Endothelial cell of umbilical vein (primary cell): ENCODE results near the gene TMEM125. TPM values are rescaled to one million over a fixed set of nuclear protein-coding genes. Genes with fewer than 3 reads are reported as not detected.

Source experiments
- BruUV-seq: library from RNA; stranded (reverse); fragments of 400-500 nt; replicated peaks from 2 replicates; lab custom pipeline; 2021; lab: Mats Ljungman, UMichigan
- CTCF ChIA-PET: fragments of 300-600, 350-600 bp; sonication (Branson Sonifier 250); formaldehyde crosslinking; loops from one replicate; lab custom pipeline; 2021; ENCODE audit warnings: antibody characterized with exemption, inconsistent platforms; lab: Charles Lee
- POLR2A ChIA-PET: fragments of 300-600, 350-600 bp; sonication (Branson Sonifier 250); formaldehyde crosslinking; loops from one replicate; lab custom pipeline; 2021; ENCODE audit warnings: antibody characterized with exemption, inconsistent platforms; lab: Charles Lee
- DNase-seq: peaks from one replicate; pipeline ENCODE4 v3.0.0-alpha.2; 2011; ENCODE audit warnings: low read depth, low spot score
- FAIRE-seq: peaks from 2 replicates; lab custom pipeline; 2011; peaks lifted over from hg19 to GRCh38; lab: Jason Lieb, UNC
- H2AFZ ChIP-seq: 2 replicates; pipeline ENCODE4 v1.6.0; 2012; ENCODE audit warnings: low read depth, low read length, control low read depth, inconsistent platforms
- H3K27ac ChIP-seq: 2 replicates; pipeline ENCODE4 v1.5.1; 2011; ENCODE audit warnings: low read depth, mild to moderate bottlenecking, control low read depth, low read length, moderate library complexity; ENCODE audit not compliant: insufficient read depth
- H3K27me3 ChIP-seq, 2 experiments: 2 replicates each; pipeline versions ENCODE4 v1.6.0 to v1.6.1; 2011; ENCODE audit warnings: low read length in 2 of 2, mixed read lengths in 1 of 2; ENCODE audit not compliant: control insufficient read depth in 2 of 2, insufficient read depth in 2 of 2
- H3K36me3 ChIP-seq, 2 experiments: 2 replicates in 1 of 2; 3 replicates in 1 of 2; pipeline ENCODE4 v1.5.1; 2011; ENCODE audit warnings: low read length in 2 of 2, mild to moderate bottlenecking in 1 of 2, moderate library complexity in 1 of 2; ENCODE audit not compliant: control insufficient read depth in 2 of 2, insufficient read depth in 2 of 2; ENCODE audit errors: extremely low read depth in 1 of 2
- H3K4me1 ChIP-seq: 3 replicates; pipeline ENCODE4 v1.5.1; 2011; ENCODE audit warnings: mild to moderate bottlenecking, low read length; ENCODE audit not compliant: control insufficient read depth, insufficient read depth; ENCODE audit errors: extremely low read depth
- H3K4me2 ChIP-seq: 2 replicates; pipeline ENCODE4 v1.6.1; 2011; ENCODE audit warnings: low read length, control low read depth, mixed read lengths; ENCODE audit not compliant: insufficient read depth
- H3K4me3 ChIP-seq, 3 experiments: fragments of 200-600 bp in 1 of 3; sonication (generic), shearing (Covaris generic) in 1 of 3; replicated peaks in 1 of 3; 2 replicates each; pipeline ENCODE4 v1.5.1; 2011 to 2016; ENCODE audit warnings: control low read depth in 3 of 3, low read length in 3 of 3, mild to moderate bottlenecking in 2 of 3, inconsistent platforms in 1 of 3, low read depth in 1 of 3, moderate library complexity in 1 of 3; ENCODE audit not compliant: insufficient read depth in 1 of 3
- H3K79me2 ChIP-seq: 2 replicates; pipeline ENCODE4 v1.6.0; 2012; ENCODE audit warnings: low read length, inconsistent platforms; ENCODE audit not compliant: control insufficient read depth, insufficient read depth
- H3K9ac ChIP-seq: replicated peaks from 2 replicates; pipeline ENCODE3; 2011; ENCODE audit warnings: low read length, control low read depth; ENCODE audit not compliant: insufficient read depth; ENCODE audit errors: extremely low read depth
- H3K9me1 ChIP-seq: replicated peaks from 3 replicates; pipeline ENCODE4 v1.6.0; 2011; ENCODE audit warnings: mild to moderate bottlenecking, low read length; ENCODE audit not compliant: control insufficient read depth, insufficient read depth; ENCODE audit errors: extremely low read depth
- H3K9me3 ChIP-seq: replicated peaks from 2 replicates; pipeline ENCODE4 v1.5.1; 2012; ENCODE audit warnings: low read length, inconsistent platforms; ENCODE audit not compliant: control insufficient read depth, insufficient read depth
- H4K20me1 ChIP-seq: replicated peaks from 2 replicates; pipeline ENCODE3; 2011; ENCODE audit warnings: mild to moderate bottlenecking, low read length; ENCODE audit not compliant: control insufficient read depth, insufficient read depth; ENCODE audit errors: extremely low read depth
- EZH2 ChIP-seq: IDR thresholded peaks from 2 replicates; pipeline ENCODE4 v1.6.1; 2012; ENCODE audit warnings: borderline replicate concordance, low read depth, mild to moderate bottlenecking, moderate library complexity, low read length, inconsistent platforms; ENCODE audit not compliant: severe bottlenecking
- FOS ChIP-seq: IDR thresholded peaks from 2 replicates; pipeline ENCODE4 v1.6.1; 2011; ENCODE audit warnings: mild to moderate bottlenecking, low read length, moderate library complexity, borderline replicate concordance; ENCODE audit not compliant: insufficient read depth
- GATA2 ChIP-seq: IDR thresholded peaks from 2 replicates; pipeline ENCODE4 v1.7.0; 2011; ENCODE audit warnings: low read depth, mild to moderate bottlenecking, moderate library complexity, mixed read lengths, low read length; ENCODE audit not compliant: insufficient read length, insufficient read depth
- JUN ChIP-seq: IDR thresholded peaks from 2 replicates; pipeline ENCODE4 v1.6.1; 2011; ENCODE audit warnings: borderline replicate concordance, low read depth; ENCODE audit not compliant: insufficient read length, insufficient read depth
- MYC ChIP-seq: IDR thresholded peaks from one replicate; pipeline ENCODE4 v1.6.1; 2011; ENCODE audit warnings: mild to moderate bottlenecking, low read depth, low read length
- POLR2A ChIP-seq: IDR thresholded peaks from 2 replicates; pipeline ENCODE4 v1.6.1; 2012; ENCODE audit warnings: low read depth, mild to moderate bottlenecking, control low read depth, low read length
- POLR2AphosphoS5 ChIP-seq: IDR thresholded peaks from 2 replicates; pipeline ENCODE4 v1.6.1; 2012; ENCODE audit warnings: low read depth, mild to moderate bottlenecking, control low read depth, low read length, moderate library complexity; ENCODE audit not compliant: insufficient read depth
- dilution Hi-C: fragments of 300-500 bp; cut with MboI; formaldehyde crosslinking; loops from one replicate; pipeline ENCODE4 v1.15.0; 2019; ENCODE audit warnings: low sequenced_read_pairs; ENCODE audit not compliant: extremely low pct_ligation_motif_present
- intact Hi-C: fragments of 100-400 bp; cut with micrococcal nuclease; formaldehyde crosslinking; loops from one replicate; pipeline ENCODE4 v1.10.0; 2022
- polyA plus RNA-seq, 4 experiments: library from polyadenylated mRNA; depleted of rRNA in 3 of 4; stranded (reverse) in 3 of 4; unstranded in 1 of 4; fragments of >200 nt; gene quantifications; 2 replicates each; pipeline versions ENCODE4 v1.2.1 to v1.2.3, GENCODE V29; 2011 to 2012; ENCODE audit warnings: missing spikeins in 1 of 4
- total RNA-seq: library from RNA; stranded (reverse); gene quantifications from 2 replicates; pipeline ENCODE4 v1.2.3, GENCODE V29; 2021
- TF ChIP-seq, protein P1 (sequence below): IDR thresholded peaks from 2 replicates; pipeline ENCODE4 v1.6.1; 2011; ENCODE audit not compliant: insufficient read depth, insufficient read length
- TF ChIP-seq, protein P2 (sequence below), 2 donors: IDR thresholded peaks; 1 replicate in 1 of 2; 2 replicates in 1 of 2; pipeline ENCODE4 v1.5.1; 2011; ENCODE audit warnings: low read length in 2 of 2, mild to moderate bottlenecking in 2 of 2, moderate library complexity in 2 of 2, control low read depth in 1 of 2, inconsistent platforms in 1 of 2, low read depth in 1 of 2; ENCODE audit not compliant: insufficient read depth in 1 of 2; ENCODE audit errors: extremely low read depth in 1 of 2

The TMEM125 gene
- total and polyA plus RNA-seq, 2 donors (not counting 3 experiments of a cell fraction or from before 2014, with no cell fraction given): 0.17 TPM; not detected in 1

DNA sequence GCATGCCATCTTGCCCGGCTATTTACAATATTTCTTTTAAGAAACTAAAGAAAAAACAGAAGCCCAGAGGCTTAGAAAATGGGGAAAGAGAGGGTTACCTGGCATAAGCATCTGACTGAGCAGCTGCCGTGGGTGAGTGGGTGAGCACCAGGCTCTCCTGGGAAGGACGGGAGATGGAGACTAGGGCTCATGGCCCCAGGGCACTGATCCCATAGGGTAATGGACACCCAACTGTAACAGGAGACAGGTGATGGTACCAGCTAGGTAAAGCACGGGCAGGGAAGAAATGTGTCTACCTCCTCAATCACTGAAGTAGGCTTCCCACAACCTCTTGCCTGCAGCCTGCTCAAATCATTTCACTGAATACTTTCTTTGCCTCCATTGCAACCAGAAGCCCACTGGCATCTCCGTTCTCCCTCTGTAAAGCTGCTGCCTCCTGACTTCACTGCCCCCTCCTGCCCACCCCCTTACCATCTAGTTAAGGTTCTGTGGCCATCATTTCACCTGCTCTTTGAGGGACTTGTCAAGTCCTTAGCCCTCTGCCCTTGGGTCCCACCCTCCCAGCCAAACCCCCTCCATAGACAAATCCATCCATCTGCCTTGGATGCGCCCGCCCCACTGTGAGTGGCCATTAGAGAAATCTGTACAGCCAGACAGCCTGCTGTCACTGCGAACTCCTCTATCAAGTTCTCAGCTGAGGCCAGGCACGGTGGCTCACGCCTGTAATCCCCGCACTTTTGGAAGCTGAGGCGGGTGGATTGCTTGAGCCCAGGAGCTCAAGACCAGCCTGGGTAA is 6.2 kb downstream of the TMEM125 start:
- Histone ChIP-seq H2AFZ (no peak overlapping the region), H3K4me1 (peaks cover 3% of the 10 kb centered on the region), H3K9me1 (no peaks in the 10 kb centered on the region), H3K9ac (no peak overlapping the region), H3K36me3 (no peaks in the 10 kb centered on the region), H3K4me2 (no peak overlapping the region), H3K9me3 (no peaks in the 10 kb centered on the region), H3K4me3 (no peak overlapping the region), H3K79me2 (no peaks in the 10 kb centered on the region), H4K20me1 (no peaks in the 10 kb centered on the region), H3K27ac (no peak overlapping the region), H3K27me3 (no peaks in the 10 kb centered on the region)
- FAIRE-seq: no peak
- dilution Hi-C loops: no loop called here
- POLR2A ChIA-PET: no interaction called here
- DNase-seq: no peak
- TF ChIP-seq MYC (no peak), POLR2A (no peak), POLR2AphosphoS5 (no peak), FOS (no peak), GATA2 (no peak), EZH2 (no peak), JUN (no peak)
- TF ChIP-seq, protein P1, sequence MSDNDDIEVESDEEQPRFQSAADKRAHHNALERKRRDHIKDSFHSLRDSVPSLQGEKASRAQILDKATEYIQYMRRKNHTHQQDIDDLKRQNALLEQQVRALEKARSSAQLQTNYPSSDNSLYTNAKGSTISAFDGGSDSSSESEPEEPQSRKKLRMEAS: no peak
- TF ChIP-seq, protein P2, sequence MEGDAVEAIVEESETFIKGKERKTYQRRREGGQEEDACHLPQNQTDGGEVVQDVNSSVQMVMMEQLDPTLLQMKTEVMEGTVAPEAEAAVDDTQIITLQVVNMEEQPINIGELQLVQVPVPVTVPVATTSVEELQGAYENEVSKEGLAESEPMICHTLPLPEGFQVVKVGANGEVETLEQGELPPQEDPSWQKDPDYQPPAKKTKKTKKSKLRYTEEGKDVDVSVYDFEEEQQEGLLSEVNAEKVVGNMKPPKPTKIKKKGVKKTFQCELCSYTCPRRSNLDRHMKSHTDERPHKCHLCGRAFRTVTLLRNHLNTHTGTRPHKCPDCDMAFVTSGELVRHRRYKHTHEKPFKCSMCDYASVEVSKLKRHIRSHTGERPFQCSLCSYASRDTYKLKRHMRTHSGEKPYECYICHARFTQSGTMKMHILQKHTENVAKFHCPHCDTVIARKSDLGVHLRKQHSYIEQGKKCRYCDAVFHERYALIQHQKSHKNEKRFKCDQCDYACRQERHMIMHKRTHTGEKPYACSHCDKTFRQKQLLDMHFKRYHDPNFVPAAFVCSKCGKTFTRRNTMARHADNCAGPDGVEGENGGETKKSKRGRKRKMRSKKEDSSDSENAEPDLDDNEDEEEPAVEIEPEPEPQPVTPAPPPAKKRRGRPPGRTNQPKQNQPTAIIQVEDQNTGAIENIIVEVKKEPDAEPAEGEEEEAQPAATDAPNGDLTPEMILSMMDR (IDR thresholded peaks at IDR 0.05; ENCODE audit: extremely low read depth in 1 of 2, insufficient read depth in 1 of 2, low read depth in 1 of 2, low read length in 2 of 2): no peak
- CTCF ChIA-PET: interaction anchor here (1.6 kb wide), 1 partner anchor 32 kb away, joined by 5 read pairs; no protein-coding TSS in a partner anchor
- intact Hi-C loops: no loop called here
- BruUV-seq: no TSS peak
